Caco-2 (cell line): ENCODE results near the gene ZCCHC2. TPM values are rescaled to one million over a fixed set of nuclear protein-coding genes. Genes with fewer than 3 reads are reported as not detected.

Experiments
- BruUV-seq: library from RNA; stranded (reverse); fragments of 400-500 nt; replicated peaks from 2 replicates; lab custom pipeline; 2021; lab: Mats Ljungman, UMichigan
- CTCF ChIA-PET: fragments of 300-600 bp; sonication (Branson Sonifier 250); formaldehyde crosslinking; loops from one replicate; lab custom pipeline; 2022; ENCODE audit warnings: antibody characterized with exemption; lab: Charles Lee
- POLR2A ChIA-PET: fragments of 300-600 bp; sonication (Branson Sonifier 250); formaldehyde crosslinking; loops from one replicate; lab custom pipeline; 2022; ENCODE audit warnings: antibody characterized with exemption; lab: Charles Lee
- DNase-seq, 2 experiments: peaks; one replicate each; pipeline versions ENCODE4 v3.0.0 to v3.0.0-alpha.2; 2020 to 2022
- H3K27me3 ChIP-seq: replicated peaks from 2 replicates; pipeline ENCODE4 v1.6.0; 2011; ENCODE audit warnings: low read length; ENCODE audit not compliant: control insufficient read depth, insufficient read depth
- H3K36me3 ChIP-seq: 2 replicates; pipeline ENCODE4 v1.5.1; 2011; ENCODE audit warnings: low read length; ENCODE audit not compliant: control insufficient read depth, insufficient read depth
- H3K4me1 ChIP-seq: fragments of 250-450 bp; sonication (Bioruptor Pico); 2 replicates; pipeline ENCODE4 v1.5.1; 2020; ENCODE audit warnings: mild to moderate bottlenecking
- H3K4me3 ChIP-seq: 2 replicates; pipeline ENCODE4 v1.5.1; 2011; ENCODE audit warnings: low read depth, mild to moderate bottlenecking, control low read depth, low read length
- H3K9me3 ChIP-seq: fragments of 250-450 bp; sonication (Bioruptor Pico); 2 replicates; pipeline ENCODE4 v1.5.1; 2020; ENCODE audit warnings: mild to moderate bottlenecking, moderate library complexity
- H3K27ac Mint-ChIP-seq: one replicate; pipeline ENCODE4 v1.8.0; 2022; ENCODE audit warnings: mixed read lengths; ENCODE audit not compliant: unreplicated experiment
- H3K27me3 Mint-ChIP-seq: one replicate; pipeline ENCODE4 v1.8.0; 2022; ENCODE audit warnings: mixed read lengths; ENCODE audit not compliant: insufficient read depth, unreplicated experiment
- H3K36me3 Mint-ChIP-seq: one replicate; pipeline ENCODE4 v1.8.0; 2022; ENCODE audit warnings: mild to moderate bottlenecking, mixed read lengths; ENCODE audit not compliant: insufficient read depth, unreplicated experiment
- H3K4me1 Mint-ChIP-seq: one replicate; pipeline ENCODE4 v1.8.0; 2022; ENCODE audit warnings: low read depth, mixed read lengths; ENCODE audit not compliant: unreplicated experiment
- H3K4me3 Mint-ChIP-seq: one replicate; pipeline ENCODE4 v1.8.0; 2022; ENCODE audit warnings: mild to moderate bottlenecking, moderate library complexity, mixed read lengths; ENCODE audit not compliant: unreplicated experiment
- H3K9me3 Mint-ChIP-seq: one replicate; pipeline ENCODE4 v1.8.0; 2022; ENCODE audit warnings: mixed read lengths; ENCODE audit not compliant: unreplicated experiment
- CTCF ChIP-seq, 2 experiments: fragments of 200-600 bp in 1 of 2; IDR thresholded peaks; 1 replicate in 1 of 2; 2 replicates in 1 of 2; pipeline versions ENCODE4 v1.5.1 to v1.8.0; 2011 to 2022; ENCODE audit warnings: antibody characterized with exemption in 1 of 2, control low read depth in 1 of 2, inconsistent platforms in 1 of 2, low read depth in 1 of 2, low read length in 1 of 2, mild to moderate bottlenecking in 1 of 2, moderate library complexity in 1 of 2; ENCODE audit not compliant: insufficient read depth in 1 of 2, severe bottlenecking in 1 of 2, unreplicated experiment in 1 of 2
- intact Hi-C: fragments of 100-400 bp; cut with micrococcal nuclease; formaldehyde crosslinking; loops from one replicate; pipeline ENCODE4 v1.10.0; 2022; ENCODE audit not compliant: unreplicated experiment
- total RNA-seq: library from RNA; stranded (reverse); gene quantifications from 2 replicates; pipeline ENCODE4 v1.2.3, GENCODE V29; 2022

Gene ZCCHC2
- total RNA-seq, 1 experiment from 2014 or later: 6.9 TPM

- Histone ChIP-seq H3K9me3 (no peaks in the 10 kb centered on the region), H3K36me3 (no peaks in the 10 kb centered on the region), H3K4me1 (no peaks in the 10 kb centered on the region), H3K27me3 (no peaks in the 10 kb centered on the region), H3K4me3 (no peak overlapping the region)
- H3K36me3 Mint-ChIP-seq: no peaks in the 10 kb centered on the region
- no peaks in the 10 kb centered on the region for H3K4me1 Mint-ChIP-seq
- intact Hi-C loops: no loop called here
- CTCF ChIA-PET: no interaction called here
- peaks cover 6% of the 10 kb centered on the region for H3K9me3 Mint-ChIP-seq
- no peak overlapping the region for H3K27ac Mint-ChIP-seq
- no peak for TF ChIP-seq CTCF (IDR thresholded peaks at IDR 0.05; ENCODE audit: insufficient read depth in 1 of 2, low read depth in 1 of 2, low read length in 1 of 2, severe bottlenecking in 1 of 2, unreplicated experiment in 1 of 2)
- BruUV-seq: no TSS peak
- no peak for DNase-seq
- no peak overlapping the region for H3K4me3 Mint-ChIP-seq
- H3K27me3 Mint-ChIP-seq: no peaks in the 10 kb centered on the region
- POLR2A ChIA-PET: no interaction called here
Observed at GRCh38 chr18:62518460-62519375, 4.1 kb upstream of the ZCCHC2 start.

DNA sequence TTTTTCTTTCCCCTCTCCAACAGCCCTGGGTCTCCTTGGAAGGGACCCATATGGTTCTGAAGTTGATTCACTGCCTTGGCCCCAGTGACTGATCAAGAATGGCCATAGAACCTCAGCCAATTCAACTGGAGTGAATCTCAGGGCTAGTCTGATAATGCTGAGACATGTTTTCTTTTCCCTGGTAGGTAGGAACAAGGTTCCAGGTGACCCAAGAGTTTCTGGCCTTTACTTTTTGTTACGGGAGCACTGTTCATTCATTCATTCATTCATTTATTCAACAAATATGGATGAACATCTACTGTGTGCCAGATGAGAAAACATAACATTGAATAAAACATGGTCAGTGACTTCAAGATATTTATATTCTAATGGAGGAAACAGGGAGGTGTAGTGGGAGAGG lies 3.1 kb upstream of the ZCCHC2 start:
- intact Hi-C loops: loop anchor here (10.0 kb wide), 1 partner anchor 335 kb away; the partner anchor contains the start of genes PIGN and RELCH
- Histone ChIP-seq H3K36me3 (no peaks in the 10 kb centered on the region), H3K4me1 (no peaks in the 10 kb centered on the region), H3K27me3 (no peaks in the 10 kb centered on the region), H3K9me3 (no peaks in the 10 kb centered on the region), H3K4me3 (no peak overlapping the region)
- no peak for DNase-seq
- no peaks in the 10 kb centered on the region for H3K27me3 Mint-ChIP-seq
- no peaks in the 10 kb centered on the region for H3K9me3 Mint-ChIP-seq
- TF ChIP-seq CTCF (IDR thresholded peaks at IDR 0.05; ENCODE audit: insufficient read depth in 1 of 2, low read depth in 1 of 2, low read length in 1 of 2, severe bottlenecking in 1 of 2, unreplicated experiment in 1 of 2): no peak
- no TSS peak for BruUV-seq
- ChIA-PET CTCF (no interaction called here), POLR2A (no interaction called here)
- H3K27ac Mint-ChIP-seq: no peak overlapping the region
- no peaks in the 10 kb centered on the region for H3K4me1 Mint-ChIP-seq
- H3K36me3 Mint-ChIP-seq: no peaks in the 10 kb centered on the region
- H3K4me3 Mint-ChIP-seq: no peak overlapping the region

- no peak overlapping the region for H3K27ac Mint-ChIP-seq
- H3K36me3 Mint-ChIP-seq: no peaks in the 10 kb centered on the region
- H3K27me3 Mint-ChIP-seq: no peaks in the 10 kb centered on the region
- POLR2A ChIA-PET: no interaction called here
- no peaks in the 10 kb centered on the region for H3K9me3 Mint-ChIP-seq
- TF ChIP-seq CTCF (IDR thresholded peaks at IDR 0.05; ENCODE audit: insufficient read depth in 1 of 2, low read depth in 1 of 2, low read length in 1 of 2, severe bottlenecking in 1 of 2, unreplicated experiment in 1 of 2): no peak
- BruUV-seq: no TSS peak
- H3K4me1 Mint-ChIP-seq: no peaks in the 10 kb centered on the region
- Histone ChIP-seq H3K4me1 (peaks cover 5% of the 10 kb centered on the region; the same call in 1 of the 2 replicates), H3K4me3 (no peak overlapping the region), H3K36me3 (no peaks in the 10 kb centered on the region), H3K27me3 (no peaks in the 10 kb centered on the region), H3K9me3 (no peaks in the 10 kb centered on the region)
- DNase-seq: no peak
- CTCF ChIA-PET: no interaction called here
- intact Hi-C loops: loop anchor here (10.0 kb wide), 1 partner anchor 336 kb away; the partner anchor contains the start of genes PIGN and RELCH
- H3K4me3 Mint-ChIP-seq: peak overlapping the region; percentile 69
Observed at GRCh38 chr18:62521082-62521481, 1.7 kb upstream of the ZCCHC2 start.
